B cell (primary cell): ENCODE data around the gene BRMS1L. TPM values are rescaled to one million over a fixed set of nuclear protein-coding genes. Genes with fewer than 3 reads are reported as not detected.
"Not testable (repeated sequence)": the region's sequence is repeated elsewhere in the genome, so short reads cannot be mapped to it uniquely, and the experiment has no call there.

Source experiments
- ATAC-seq: fragments of 200-7000 bp; cut with Tn5 transposase; one replicate; pipeline ENCODE4 v1.10.0; 2021; ENCODE audit warnings: low read depth, mild to moderate bottlenecking, moderate number of reproducible peaks, moderate library complexity
- CTCF ChIA-PET: fragments of 350-600 bp; sonication (Branson Sonifier 250); formaldehyde crosslinking; loops from one replicate; lab custom pipeline; 2021; ENCODE audit warnings: antibody characterized with exemption, inconsistent platforms; lab: Charles Lee
- POLR2A ChIA-PET: fragments of 350-600 bp; sonication (Branson Sonifier 250); formaldehyde crosslinking; loops from one replicate; lab custom pipeline; 2021; ENCODE audit warnings: antibody characterized with exemption; lab: Charles Lee
- DNase-seq: peaks from one replicate; pipeline ENCODE4 v3.0.0; 2013
- H2AFZ ChIP-seq: 2 replicates; pipeline ENCODE4 v1.6.1; 2012; ENCODE audit warnings: mild to moderate bottlenecking, low read depth, low read length; ENCODE audit not compliant: insufficient read depth, poor library complexity, severe bottlenecking
- H3K27ac ChIP-seq, 2 donors: 1 replicate in 1 of 2; 2 replicates in 1 of 2; pipeline ENCODE4 v1.5.1; 2012 to 2013; ENCODE audit warnings: low read length in 2 of 2, mild to moderate bottlenecking in 2 of 2, moderate library complexity in 1 of 2
- H3K27me3 ChIP-seq, 4 experiments: fragments of 200-600 bp in 1 of 4; sonication (generic) in 1 of 4; replicated peaks in 1 of 4; 1 replicate in 2 of 4; 2 replicates in 2 of 4; pipeline versions ENCODE4 v1.6.1 to v1.7.0; 2013 to 2016; ENCODE audit warnings: low read length in 3 of 4, mild to moderate bottlenecking in 2 of 4, mixed read lengths in 1 of 4, moderate library complexity in 1 of 4; ENCODE audit not compliant: insufficient read depth in 4 of 4, control insufficient read depth in 3 of 4; ENCODE audit errors: control extremely low read depth in 1 of 4
- H3K36me3 ChIP-seq, 2 experiments: replicated peaks in 1 of 2; 1 replicate in 1 of 2; 2 replicates in 1 of 2; pipeline versions ENCODE4 v1.6.1 to v1.7.1; 2013; ENCODE audit warnings: low read length in 1 of 2; ENCODE audit not compliant: insufficient read depth in 2 of 2, control insufficient read depth in 1 of 2; ENCODE audit errors: control extremely low read depth in 1 of 2, extremely low read depth in 1 of 2
- H3K4me1 ChIP-seq, 2 donors: fragments of 200-600 bp in 1 of 2; sonication (generic) in 1 of 2; 1 replicate in 1 of 2; 2 replicates in 1 of 2; pipeline versions ENCODE4 v1.5.1 to v1.6.1; 2013 to 2017; ENCODE audit warnings: low read length in 2 of 2; ENCODE audit not compliant: control insufficient read depth in 2 of 2, insufficient read depth in 2 of 2
- H3K4me2 ChIP-seq: replicated peaks from 2 replicates; pipeline ENCODE3; 2012; ENCODE audit warnings: mild to moderate bottlenecking, low read depth, low read length; ENCODE audit not compliant: poor library complexity, severe bottlenecking
- H3K4me3 ChIP-seq, 5 experiments: fragments of 200-600 bp in 1 of 5; sonication (generic) in 1 of 5; 1 replicate in 3 of 5; 2 replicates in 2 of 5; pipeline versions ENCODE4 v1.5.1 to v1.7.0; 2011 to 2016; ENCODE audit warnings: low read length in 4 of 5, mild to moderate bottlenecking in 4 of 5, low read depth in 2 of 5, control low read depth in 1 of 5, moderate library complexity in 1 of 5; ENCODE audit not compliant: insufficient read depth in 1 of 5; ENCODE audit errors: control extremely low read depth in 1 of 5, extremely low read depth in 1 of 5
- H3K79me2 ChIP-seq: fragments of 200-600 bp; sonication (generic); one replicate; pipeline ENCODE4 v1.6.0; 2016; ENCODE audit warnings: low read length; ENCODE audit not compliant: control insufficient read depth, insufficient read depth
- H3K9ac ChIP-seq: fragments of 200-600 bp; sonication (generic); 2 replicates; pipeline ENCODE4 v1.6.1; 2017; ENCODE audit warnings: mild to moderate bottlenecking, low read length, moderate library complexity
- H3K9me3 ChIP-seq, 3 donors: one replicate each; pipeline versions ENCODE4 v1.6.1 to v1.7.1; 2013; ENCODE audit warnings: low read length in 2 of 3; ENCODE audit not compliant: control insufficient read depth in 2 of 3, insufficient read depth in 1 of 3; ENCODE audit errors: control extremely low read depth in 1 of 3
- H4K20me1 ChIP-seq: 2 replicates; pipeline ENCODE4 v1.6.0; 2012; ENCODE audit warnings: mild to moderate bottlenecking, low read length; ENCODE audit not compliant: insufficient read depth, control insufficient read depth, poor library complexity, severe bottlenecking
- H3K27ac Mint-ChIP-seq: one replicate; pipeline ENCODE4 v1.8.0; 2021; ENCODE audit warnings: mixed read lengths
- H3K27me3 Mint-ChIP-seq: one replicate; pipeline ENCODE4 v1.8.0; 2021; ENCODE audit warnings: mixed read lengths
- H3K4me1 Mint-ChIP-seq: one replicate; pipeline ENCODE4 v1.8.0; 2021; ENCODE audit warnings: mixed read lengths
- H3K4me3 Mint-ChIP-seq: one replicate; pipeline ENCODE4 v1.8.0; 2021; ENCODE audit warnings: mixed read lengths
- H3K9me3 Mint-ChIP-seq: one replicate; pipeline ENCODE4 v1.8.0; 2022; ENCODE audit warnings: mixed read lengths; ENCODE audit not compliant: insufficient read depth
- EZH2 ChIP-seq: IDR thresholded peaks from 2 replicates; pipeline ENCODE4 v1.6.1; 2012; ENCODE audit warnings: borderline replicate concordance, low read depth, mild to moderate bottlenecking, moderate library complexity, low read length; ENCODE audit not compliant: insufficient read depth, poor library complexity, severe bottlenecking
- WGBS: methylation state at CpG from one replicate; pipeline ENCODE4 v1.1.5; 2013; ENCODE audit warnings: missing lambda C conversion rate; ENCODE audit not compliant: insufficient coverage; 5-methylcytosine and 5-hydroxymethylcytosine counted together
- intact Hi-C: fragments of 100-400 bp; cut with micrococcal nuclease; formaldehyde crosslinking; loops from one replicate; pipeline ENCODE4 v1.10.0; 2022
- polyA plus RNA-seq: library from polyadenylated mRNA; depleted of rRNA; stranded (reverse); fragments of >200 nt; gene quantifications from 2 replicates; pipeline ENCODE4 v1.2.3, GENCODE V29; 2012
- total RNA-seq, 2 donors: library from RNA; stranded (reverse); fragments of 120-200 nt in 1 of 2; gene quantifications; 1 replicate in 1 of 2; 2 replicates in 1 of 2; pipeline versions ENCODE4 v1.2.3 to v1.2.4, GENCODE V29; 2013 to 2022
- TF ChIP-seq, protein P1 (sequence below): fragments of 200-600 bp; IDR thresholded peaks from one replicate; pipeline ENCODE4 v1.8.0; 2022; ENCODE audit warnings: antibody characterized with exemption, mild to moderate bottlenecking

Gene BRMS1L
- total and polyA plus RNA-seq, 2 donors (not counting 1 experiment from before 2014, with no cell fraction given), result 1.1 to 4.7 TPM

GRCh38 chr14:35835208-35835982, 9.3 kb downstream of the BRMS1L start:
- H3K4me2 ChIP-seq, result no peak overlapping the region
- peaks cover 3 to 4% of the 10 kb centered on the region in 2 experiments for H3K36me3 ChIP-seq
- intact Hi-C loops, result no loop called here
- TF ChIP-seq EZH2, result no peak
- TF ChIP-seq, protein P1, sequence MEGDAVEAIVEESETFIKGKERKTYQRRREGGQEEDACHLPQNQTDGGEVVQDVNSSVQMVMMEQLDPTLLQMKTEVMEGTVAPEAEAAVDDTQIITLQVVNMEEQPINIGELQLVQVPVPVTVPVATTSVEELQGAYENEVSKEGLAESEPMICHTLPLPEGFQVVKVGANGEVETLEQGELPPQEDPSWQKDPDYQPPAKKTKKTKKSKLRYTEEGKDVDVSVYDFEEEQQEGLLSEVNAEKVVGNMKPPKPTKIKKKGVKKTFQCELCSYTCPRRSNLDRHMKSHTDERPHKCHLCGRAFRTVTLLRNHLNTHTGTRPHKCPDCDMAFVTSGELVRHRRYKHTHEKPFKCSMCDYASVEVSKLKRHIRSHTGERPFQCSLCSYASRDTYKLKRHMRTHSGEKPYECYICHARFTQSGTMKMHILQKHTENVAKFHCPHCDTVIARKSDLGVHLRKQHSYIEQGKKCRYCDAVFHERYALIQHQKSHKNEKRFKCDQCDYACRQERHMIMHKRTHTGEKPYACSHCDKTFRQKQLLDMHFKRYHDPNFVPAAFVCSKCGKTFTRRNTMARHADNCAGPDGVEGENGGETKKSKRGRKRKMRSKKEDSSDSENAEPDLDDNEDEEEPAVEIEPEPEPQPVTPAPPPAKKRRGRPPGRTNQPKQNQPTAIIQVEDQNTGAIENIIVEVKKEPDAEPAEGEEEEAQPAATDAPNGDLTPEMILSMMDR, result no peak
- no peak overlapping the region for H2AFZ ChIP-seq
- H3K27me3 ChIP-seq, result no peaks in the 10 kb centered on the region
- peaks cover 4% of the 10 kb centered on the region for H3K79me2 ChIP-seq
- no peaks in the 10 kb centered on the region for H3K9me3 ChIP-seq
- no peak overlapping the region for H3K27ac ChIP-seq
- H4K20me1 ChIP-seq, result no peaks in the 10 kb centered on the region
- Mint-ChIP-seq H3K9me3 (peaks cover 4% of the 10 kb centered on the region), H3K4me3 (no peak overlapping the region), H3K27ac (no peak overlapping the region), H3K4me1 (no peaks in the 10 kb centered on the region), H3K27me3 (no peaks in the 10 kb centered on the region)
- ATAC-seq (no peak), DNase-seq (no peak)
- no peaks in the 10 kb centered on the region for H3K4me1 ChIP-seq
- H3K4me3 ChIP-seq, result no peak overlapping the region
- WGBS, result no CpG with 5 or more reads among the region's 5 CpGs
- POLR2A ChIA-PET, result no interaction called here
- H3K9ac ChIP-seq, result no peak overlapping the region
- CTCF ChIA-PET, result interaction anchor here (1.0 to 1.2 kb wide), 4 partner anchors 9 to 694 kb away, joined by 3 to 10 read pairs (median 4); partner anchors contain the start of gene BRMS1L

- H3K79me2 ChIP-seq, POLR2A ChIA-PET, ATAC-seq, H2AFZ ChIP-seq, H3K27me3 ChIP-seq, H3K4me3 ChIP-seq, H3K4me3 Mint-ChIP-seq, H3K27ac ChIP-seq, DNase-seq, H3K27ac Mint-ChIP-seq, H3K4me1 ChIP-seq, H3K9me3 ChIP-seq, H3K9ac ChIP-seq, H3K4me1 Mint-ChIP-seq, H3K27me3 Mint-ChIP-seq, intact Hi-C loops, CTCF ChIA-PET, H3K4me2 ChIP-seq, H4K20me1 ChIP-seq: not testable (repeated sequence)
- H3K36me3 ChIP-seq, result peaks cover 6 to 13% of the 10 kb centered on the region in 2 experiments
- WGBS, result no CpG with 5 or more reads among the region's 2 CpGs
- H3K9me3 Mint-ChIP-seq, result peaks cover 14% of the 10 kb centered on the region
Measured at GRCh38 chr14:35841704-35842103, 15.6 kb downstream of the BRMS1L start.

- H3K9me3 Mint-ChIP-seq, result peaks cover 14% of the 10 kb centered on the region
- WGBS, result no CpG with 5 or more reads among the region's 2 CpGs
- H3K27me3 Mint-ChIP-seq, H3K27me3 ChIP-seq, H3K4me1 Mint-ChIP-seq, H3K4me3 ChIP-seq, CTCF ChIA-PET, H3K4me2 ChIP-seq, H2AFZ ChIP-seq, H3K9me3 ChIP-seq, H3K4me3 Mint-ChIP-seq, H3K27ac ChIP-seq, H4K20me1 ChIP-seq, ATAC-seq, H3K27ac Mint-ChIP-seq, intact Hi-C loops, POLR2A ChIA-PET, H3K79me2 ChIP-seq, H3K9ac ChIP-seq, H3K4me1 ChIP-seq, DNase-seq: not testable (repeated sequence)
- H3K36me3 ChIP-seq, result peaks cover 5 to 13% of the 10 kb centered on the region in 2 experiments
Measured at GRCh38 chr14:35842245-35842644, 16.1 kb downstream of the BRMS1L start.
